Choroid plexus epithelial cell (primary cell): ENCODE data around the gene ALDH3B1.

Experiments used
- DNase-seq: peaks from one replicate; pipeline ENCODE4 v3.0.0-alpha.2; 2010; ENCODE audit warnings: low read depth
- H3K4me3 ChIP-seq: 2 replicates; pipeline ENCODE4 v1.5.1; 2011; ENCODE audit warnings: low read depth, mild to moderate bottlenecking, control low read depth, low read length, moderate library complexity
- TF ChIP-seq, protein P1 (sequence below): conservative IDR thresholded peaks from 2 replicates; pipeline ENCODE4 v1.5.1; 2011; ENCODE audit warnings: low read depth, mild to moderate bottlenecking, control low read depth, inconsistent platforms, low read length, moderate library complexity

Gene ALDH3B1

DNA sequence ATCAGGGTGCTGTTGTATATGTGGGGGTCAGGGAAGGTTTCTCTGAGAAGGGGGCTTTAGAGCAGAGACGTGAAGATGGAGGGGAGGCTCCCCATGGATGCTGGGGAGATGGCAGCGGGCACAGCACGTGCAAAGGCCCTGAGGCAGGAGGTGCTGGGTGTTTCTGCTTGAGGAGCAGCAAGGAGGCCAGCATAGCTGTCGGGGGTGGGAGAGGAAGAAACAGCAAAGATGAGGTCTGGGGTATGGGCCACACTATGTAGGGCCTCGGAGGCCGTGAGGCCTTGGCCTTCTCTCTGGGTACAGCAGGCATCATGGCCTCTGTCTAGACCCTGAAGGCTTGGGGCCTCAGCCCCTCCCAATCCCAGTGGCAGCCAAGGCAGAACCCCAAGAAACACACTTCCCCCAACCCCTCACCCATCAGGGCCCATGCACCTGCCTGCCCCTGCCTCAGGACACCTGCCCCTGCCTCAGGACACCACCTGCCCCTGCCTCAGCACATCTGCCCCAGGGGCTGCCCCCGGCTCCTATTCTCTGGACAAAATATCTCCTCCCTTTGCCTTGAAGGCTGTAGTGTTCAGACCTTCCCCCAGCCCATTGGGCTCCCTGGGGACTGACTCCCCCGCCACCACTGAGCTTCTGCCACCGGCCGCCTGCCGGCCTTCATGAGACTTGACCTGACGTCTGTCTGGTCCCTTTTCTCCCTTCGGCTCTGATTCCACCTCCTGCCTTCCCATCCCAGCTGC is 6.2 kb downstream of the ALDH3B1 start:
- no peak overlapping the region for H3K4me3 ChIP-seq
- DNase-seq: no peak
- TF ChIP-seq, protein P1, sequence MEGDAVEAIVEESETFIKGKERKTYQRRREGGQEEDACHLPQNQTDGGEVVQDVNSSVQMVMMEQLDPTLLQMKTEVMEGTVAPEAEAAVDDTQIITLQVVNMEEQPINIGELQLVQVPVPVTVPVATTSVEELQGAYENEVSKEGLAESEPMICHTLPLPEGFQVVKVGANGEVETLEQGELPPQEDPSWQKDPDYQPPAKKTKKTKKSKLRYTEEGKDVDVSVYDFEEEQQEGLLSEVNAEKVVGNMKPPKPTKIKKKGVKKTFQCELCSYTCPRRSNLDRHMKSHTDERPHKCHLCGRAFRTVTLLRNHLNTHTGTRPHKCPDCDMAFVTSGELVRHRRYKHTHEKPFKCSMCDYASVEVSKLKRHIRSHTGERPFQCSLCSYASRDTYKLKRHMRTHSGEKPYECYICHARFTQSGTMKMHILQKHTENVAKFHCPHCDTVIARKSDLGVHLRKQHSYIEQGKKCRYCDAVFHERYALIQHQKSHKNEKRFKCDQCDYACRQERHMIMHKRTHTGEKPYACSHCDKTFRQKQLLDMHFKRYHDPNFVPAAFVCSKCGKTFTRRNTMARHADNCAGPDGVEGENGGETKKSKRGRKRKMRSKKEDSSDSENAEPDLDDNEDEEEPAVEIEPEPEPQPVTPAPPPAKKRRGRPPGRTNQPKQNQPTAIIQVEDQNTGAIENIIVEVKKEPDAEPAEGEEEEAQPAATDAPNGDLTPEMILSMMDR: peak; percentile 2

DNA sequence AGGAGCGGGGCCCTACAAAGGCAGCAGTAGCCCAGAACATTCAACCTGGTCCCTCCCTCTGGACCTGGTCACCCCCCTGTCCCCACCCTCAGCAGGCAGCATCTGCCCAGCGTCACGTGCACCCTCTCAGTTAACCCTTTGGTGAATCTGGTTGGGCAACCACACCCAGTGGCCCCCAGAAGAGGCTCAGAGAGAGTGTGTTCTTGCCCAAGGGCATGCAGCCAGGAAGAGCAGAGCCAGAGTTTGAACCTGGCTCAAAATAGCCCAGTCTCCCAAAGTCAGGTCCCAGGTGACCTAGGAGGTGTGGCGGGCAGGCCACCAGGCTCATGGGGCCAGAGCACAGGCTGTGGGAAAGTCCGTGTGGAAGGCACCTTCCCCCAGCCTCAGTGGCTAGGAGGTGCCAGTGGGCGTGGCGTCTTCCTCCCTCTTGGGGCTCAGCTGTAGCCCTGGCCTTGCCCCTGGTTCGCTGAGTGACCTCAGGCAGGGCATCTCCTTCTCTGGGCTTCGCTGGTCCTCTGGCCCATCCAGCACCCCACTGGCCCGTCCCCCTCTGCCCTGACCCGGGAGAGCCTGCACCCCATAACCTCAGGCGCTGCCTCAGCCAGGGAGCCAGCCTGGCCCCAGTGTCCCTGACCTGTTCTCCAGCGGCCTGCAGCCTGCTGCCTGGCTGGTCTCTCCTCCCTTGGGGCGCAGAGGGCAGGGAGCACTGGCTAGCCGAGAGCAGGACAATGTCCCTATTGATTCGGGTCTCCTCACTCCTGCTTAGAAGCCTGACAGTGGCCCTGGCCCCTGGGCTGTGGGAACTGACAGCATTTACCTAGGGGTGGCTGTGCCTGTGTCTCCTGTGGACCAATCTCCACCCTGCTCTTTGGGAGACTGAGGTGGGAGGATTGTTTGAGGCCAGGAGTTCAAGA is 7.0 kb downstream of the ALDH3B1 start:
- DNase-seq: no peak
- TF ChIP-seq, protein P1: no peak
- H3K4me3 ChIP-seq: no peak overlapping the region

DNA sequence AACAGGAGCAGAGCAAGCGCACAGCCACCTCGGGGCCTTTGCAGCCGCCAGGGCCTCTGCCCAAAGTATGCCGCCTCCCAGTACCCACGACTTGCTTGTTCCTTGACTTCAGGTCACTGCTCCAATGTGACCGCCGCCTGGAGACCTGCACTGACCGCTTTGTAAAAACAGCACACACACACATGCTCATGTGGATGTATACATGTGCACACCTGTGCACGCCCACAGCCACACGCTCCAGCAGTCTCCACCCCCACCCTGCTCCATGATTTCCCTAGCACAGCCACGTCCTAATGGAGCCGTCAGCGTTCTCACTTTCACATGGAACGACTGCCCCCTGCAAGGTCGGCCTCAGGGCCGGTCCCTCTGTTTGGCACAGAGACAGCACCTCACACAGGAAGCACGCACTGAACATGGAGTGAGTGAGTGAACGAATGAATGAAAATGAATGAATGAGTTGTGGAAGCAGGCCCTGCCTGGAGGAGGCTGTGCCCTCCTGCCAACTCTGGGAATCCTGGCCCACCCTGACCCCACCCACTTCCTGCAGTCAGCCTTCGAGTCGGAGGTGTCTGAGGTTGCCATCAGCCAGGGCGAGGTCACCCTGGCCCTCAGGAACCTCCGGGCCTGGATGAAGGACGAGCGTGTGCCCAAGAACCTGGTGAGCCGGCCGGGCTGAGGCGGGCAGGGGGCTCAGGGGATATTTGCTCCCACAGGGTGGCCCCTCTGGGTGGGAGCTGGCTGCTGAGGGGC is 8.0 kb downstream of the ALDH3B1 start:
- no peak for DNase-seq

DNA sequence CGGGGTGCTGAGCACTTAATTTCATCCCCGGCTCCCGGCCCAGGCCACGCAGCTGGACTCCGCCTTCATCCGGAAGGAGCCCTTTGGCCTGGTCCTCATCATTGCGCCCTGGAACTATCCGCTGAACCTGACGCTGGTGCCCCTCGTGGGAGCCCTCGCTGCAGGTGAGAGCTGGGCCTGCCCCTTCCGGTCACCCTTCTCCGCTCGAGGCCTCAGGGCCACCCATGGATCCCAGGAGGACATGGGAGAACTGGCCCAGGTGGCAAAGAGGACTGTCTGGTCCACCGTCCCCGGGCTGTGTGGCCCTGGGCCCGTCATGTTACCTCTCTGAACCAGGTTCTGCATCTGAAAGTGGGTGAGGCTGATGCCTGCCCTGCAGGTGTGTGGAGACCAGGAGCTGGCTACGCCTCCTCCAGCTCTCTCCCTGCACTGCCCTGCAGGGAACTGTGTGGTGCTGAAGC is 8.6 kb downstream of the ALDH3B1 start:
- H3K4me3 ChIP-seq: no peak overlapping the region
- DNase-seq: no peak
- TF ChIP-seq, protein P1: no peak

More for the DNA sequence above, 8.0 kb downstream of the ALDH3B1 start:
- TF ChIP-seq, protein P1: no peak
- no peak overlapping the region for H3K4me3 ChIP-seq

DNA sequence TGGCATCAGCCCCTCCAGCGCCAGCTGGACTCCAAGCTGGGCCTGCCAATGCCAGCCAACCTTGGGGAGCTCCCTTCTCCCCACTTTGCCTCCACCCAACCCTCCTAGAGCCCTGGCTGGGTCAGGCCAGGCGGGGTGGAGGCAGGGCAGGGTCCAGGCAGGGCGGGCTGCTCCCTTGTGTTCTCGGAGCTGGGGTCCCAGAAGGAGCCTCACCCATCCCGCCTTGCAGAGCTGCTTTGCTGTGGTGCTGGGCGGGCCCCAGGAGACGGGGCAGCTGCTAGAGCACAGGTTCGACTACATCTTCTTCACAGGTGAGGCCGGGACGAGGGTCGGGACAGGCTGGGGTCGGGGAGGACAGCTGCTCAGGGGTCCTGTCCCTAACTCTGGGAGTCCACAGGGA is 9.4 kb downstream of the ALDH3B1 start:
- no peak for DNase-seq
- no peak overlapping the region for H3K4me3 ChIP-seq
- TF ChIP-seq, protein P1: no peak

DNA sequence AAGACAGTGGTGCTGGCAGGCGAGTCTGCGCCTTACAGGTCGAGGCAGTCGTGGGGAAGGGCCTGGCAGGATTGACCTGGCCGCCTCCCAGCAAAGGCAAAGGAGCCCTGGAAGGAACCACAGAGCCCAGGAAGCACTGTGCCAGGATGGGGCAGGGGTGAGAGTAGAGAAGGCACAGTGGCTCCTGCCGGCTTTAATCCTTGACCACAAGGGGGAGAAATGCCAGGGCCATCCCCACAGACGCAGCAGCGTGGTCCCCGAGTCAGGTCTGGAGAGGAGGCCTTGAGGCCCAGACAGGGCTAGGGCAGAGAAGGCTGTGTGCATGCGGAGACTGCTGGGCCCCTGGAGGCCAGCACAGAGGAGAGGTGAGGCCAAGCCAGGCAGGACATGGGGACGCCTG is 10.4 kb downstream of the ALDH3B1 start:
- no peak overlapping the region for H3K4me3 ChIP-seq
- peak; percentile 51 for DNase-seq
- TF ChIP-seq, protein P1: peak; percentile 63
